ENCODE data around the gene PTX4. TPM values are rescaled to one million over a fixed set of nuclear protein-coding genes. Genes with fewer than 3 reads are reported as not detected.

The PTX4 gene
- total and polyA plus RNA-seq, 2 experiments from 2014 or later: not detected

DNA sequence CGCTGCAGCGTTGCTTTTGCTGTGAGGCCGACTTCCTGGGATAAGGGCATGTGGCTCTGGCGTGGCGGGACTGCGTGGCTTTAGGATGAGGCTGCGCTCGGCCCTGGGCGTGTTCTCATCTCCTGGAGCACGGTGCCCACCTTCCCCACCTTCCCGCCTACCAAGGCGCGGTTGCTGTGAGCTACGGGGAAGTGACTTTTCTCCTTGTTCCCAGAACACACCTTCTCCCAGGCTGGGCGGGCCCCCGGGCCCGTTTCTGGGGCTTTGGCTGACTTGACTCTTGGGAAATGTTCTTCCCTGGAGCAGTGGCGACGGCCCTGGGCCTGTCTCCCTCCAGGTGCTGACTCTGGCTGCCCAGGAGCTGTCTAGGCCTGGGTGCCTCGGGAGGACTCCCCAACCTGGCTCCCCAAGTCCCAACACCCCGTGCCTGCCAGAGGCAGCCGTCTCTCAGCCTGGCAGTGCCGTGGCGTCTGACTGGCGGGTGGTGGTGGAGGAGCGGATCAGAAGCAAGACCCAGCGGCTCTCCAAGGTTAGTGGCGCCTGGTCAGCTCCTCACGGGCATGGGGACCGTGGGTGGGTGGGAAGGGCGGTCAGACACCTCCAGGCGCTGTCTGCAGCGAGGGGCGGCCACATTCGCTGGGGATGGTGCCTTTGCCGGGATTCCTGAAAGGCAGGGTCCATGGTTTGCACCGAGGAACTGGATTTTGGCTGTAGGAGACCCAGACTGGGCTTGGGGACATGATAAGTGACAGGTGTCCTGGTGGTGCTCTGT, 16.5 kb upstream of the PTX4 start:
- Histone ChIP-seq H4K20me1 (replicated peaks; ENCODE audit: insufficient read depth) (0 out of 2 replicates have a peak, but pooled peaks cover 4% of the 10 kb centered on the region), H3K4me2 (no peak overlapping the region), H2AFZ (no peak overlapping the region), H3K79me2 (replicated peaks; ENCODE audit: insufficient read depth) (no peaks in the 10 kb centered on the region), H3K27me3 (ENCODE audit: insufficient read depth) (no peaks in the 10 kb centered on the region), H3K4me3 (no peak overlapping the region), H3K36me3 (ENCODE audit: insufficient read depth) (0 out of 2 replicates have a peak, but pooled peaks cover 5% of the 10 kb centered on the region), H3K27ac (ENCODE audit: low read depth) (no peak overlapping the region), H3K4me1 (ENCODE audit: insufficient read depth) (no peaks in the 10 kb centered on the region), H3K9me2 (ENCODE audit: insufficient read depth) (no peaks in the 10 kb centered on the region), H3F3A (replicated peaks; ENCODE audit: low read depth) (no peaks in the 10 kb centered on the region)
- Mint-ChIP-seq H3K4me3 (no peak overlapping the region), H3K27ac (no peak overlapping the region), H3K4me1 (no peaks in the 10 kb centered on the region), H3K9me3 (no peaks in the 10 kb centered on the region), H3K36me3 (ENCODE audit: low read depth) (peaks cover 25% of the 10 kb centered on the region), H3K27me3 (ENCODE audit: insufficient read depth, low read depth, poor library complexity) (peaks cover 7% of the 10 kb centered on the region)
- TF ChIP-seq REST (IDR thresholded peaks at IDR 0.05; ENCODE audit: unreplicated experiment): no peak
- no peak for TF ChIP-seq STAT1 (IDR thresholded peaks at IDR 0.05; ENCODE audit: unreplicated experiment)
- no peak for TF ChIP-seq CREB1 (CRISPR knock-in tag; IDR thresholded peaks at IDR 0.05; ENCODE audit: low read depth)
- no peak for TF ChIP-seq JUNB (IDR thresholded peaks at IDR 0.05; ENCODE audit: unreplicated experiment)
- no peak for TF ChIP-seq ETS1 (IDR thresholded peaks at IDR 0.05)
- no peak for TF ChIP-seq EZH2 (IDR thresholded peaks at IDR 0.05; ENCODE audit: low read depth, unreplicated experiment)
- no peak for TF ChIP-seq CTCF (conservative IDR thresholded peaks at IDR 0.05; ENCODE audit: low read depth in 2 of 2)
- no peak for TF ChIP-seq ZNF331 (CRISPR knock-in tag; IDR thresholded peaks at IDR 0.05; ENCODE audit: low read depth)
- TF ChIP-seq ZNF462 (CRISPR knock-in tag; IDR thresholded peaks at IDR 0.05): no peak
- TF ChIP-seq POLR2AphosphoS5 (IDR thresholded peaks at IDR 0.05; ENCODE audit: low read depth): no peak
- no peak for TF ChIP-seq EZH2phosphoT487 (IDR thresholded peaks at IDR 0.05; ENCODE audit: unreplicated experiment)
- TF ChIP-seq ZNF114 (CRISPR knock-in tag; IDR thresholded peaks at IDR 0.05): no peak
- no peak for TF ChIP-seq NANOG (IDR thresholded peaks at IDR 0.05; ENCODE audit: borderline replicate concordance)
- no peak for ATAC-seq
- DNase-seq (ENCODE audit: low spot score): no peak
